GM19395 (cell line): Measurements from ENCODE around the gene SULT1A4.
A peak's percentile ranks its signal among the peaks of the same experiment; 100 is the strongest.
"Not testable (repeated sequence)": the region's sequence is repeated elsewhere in the genome, so short reads cannot be mapped to it uniquely, and the experiment has no call there.

Experiments
- ATAC-seq: cut with Tn5 transposase; IDR thresholded peaks from one replicate; pipeline ENCODE4 v1.9.1; 2021; ENCODE audit warnings: mild to moderate bottlenecking, moderate library complexity; ENCODE audit not compliant: unreplicated experiment

Gene SULT1A4

GRCh38 chr16:29459706-29460646 is at the start of gene SULT1A4:
SULT1A4 (plus strand) TSS chr16:29459913; CDS start chr16:29461386, 1,473 bp downstream.
- not testable (repeated sequence) for ATAC-seq

GRCh38 chr16:29423587-29423986 is 36.1 kb upstream of the SULT1A4 start:
- not testable (repeated sequence) for ATAC-seq

GRCh38 chr16:29425390-29425789 is 34.3 kb upstream of the SULT1A4 start:
- not testable (repeated sequence) for ATAC-seq

DNA sequence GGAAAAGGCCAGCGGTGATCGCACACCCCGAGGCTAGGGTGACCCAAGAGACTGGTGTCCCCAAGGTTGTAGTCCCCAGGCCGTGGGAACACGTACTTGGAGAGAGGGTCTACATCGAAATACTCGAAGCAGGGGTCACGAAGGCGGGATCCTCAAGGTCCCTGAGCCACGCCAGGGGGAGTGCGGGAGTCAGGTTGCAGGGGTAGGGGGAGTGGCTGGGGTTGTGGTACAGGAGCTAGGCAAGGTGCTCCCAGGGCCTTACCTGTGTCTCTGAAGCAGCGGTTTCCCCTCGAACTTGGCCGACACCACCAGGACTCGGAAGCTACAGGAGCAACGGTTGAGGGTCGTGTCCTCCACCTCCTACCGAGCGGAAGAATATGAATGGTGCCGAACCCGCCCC is 6.0 kb upstream of the SULT1A4 start:
- peak; percentile 23 for ATAC-seq

- peak; percentile 84 for ATAC-seq
Measured at GRCh38 chr16:29454269-29454668, 5.4 kb upstream of the SULT1A4 start, which contains the start of the genes BOLA2 and SLX1B. BOLA2 (minus strand) TSS chr16:29454351; CDS start chr16:29454253, 98 bp downstream. SLX1B (plus strand) TSS chr16:29454533.

DNA sequence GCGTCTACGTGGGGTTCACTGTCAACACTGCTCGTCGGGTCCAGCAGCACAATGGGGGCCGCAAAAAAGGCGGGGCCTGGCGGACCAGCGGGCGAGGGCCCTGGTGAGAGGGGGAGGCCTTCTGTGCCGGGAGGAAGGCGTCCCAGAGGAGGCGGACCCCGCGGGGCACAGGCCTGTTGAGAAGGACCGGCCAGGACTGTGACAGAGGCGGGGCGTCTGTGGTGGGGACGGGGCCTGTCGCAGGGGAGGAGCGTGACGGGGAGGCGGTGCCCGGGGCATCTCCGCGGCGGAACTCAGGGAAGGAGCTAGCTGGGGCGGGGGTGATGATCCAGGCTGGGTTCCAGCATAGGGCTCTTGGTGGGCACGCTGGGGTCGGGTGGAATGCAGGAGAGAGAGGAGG is 4.9 kb upstream of the SULT1A4 start:
- ATAC-seq: peak; percentile 54

DNA sequence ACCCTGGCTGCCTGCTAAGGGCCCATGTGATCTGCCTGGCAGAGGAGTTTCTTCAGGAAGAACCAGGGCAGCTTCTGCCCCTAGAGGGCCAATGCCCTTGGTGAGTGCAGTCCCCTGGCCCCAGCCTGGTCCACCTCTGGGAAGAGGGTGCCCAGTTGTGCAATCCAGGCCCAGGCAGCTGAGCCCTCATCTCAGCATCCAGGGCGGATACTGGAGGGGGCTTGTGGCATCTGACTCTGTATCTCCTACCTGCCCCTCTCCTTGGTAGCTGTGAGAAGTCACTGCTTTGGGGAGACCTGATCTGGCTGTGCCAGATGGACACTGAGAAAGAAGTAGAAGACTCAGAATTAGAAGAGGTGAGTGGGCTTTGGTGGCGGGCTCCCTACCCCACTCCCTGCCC is 2.1 kb upstream of the SULT1A4 start:
- not testable (repeated sequence) for ATAC-seq

DNA sequence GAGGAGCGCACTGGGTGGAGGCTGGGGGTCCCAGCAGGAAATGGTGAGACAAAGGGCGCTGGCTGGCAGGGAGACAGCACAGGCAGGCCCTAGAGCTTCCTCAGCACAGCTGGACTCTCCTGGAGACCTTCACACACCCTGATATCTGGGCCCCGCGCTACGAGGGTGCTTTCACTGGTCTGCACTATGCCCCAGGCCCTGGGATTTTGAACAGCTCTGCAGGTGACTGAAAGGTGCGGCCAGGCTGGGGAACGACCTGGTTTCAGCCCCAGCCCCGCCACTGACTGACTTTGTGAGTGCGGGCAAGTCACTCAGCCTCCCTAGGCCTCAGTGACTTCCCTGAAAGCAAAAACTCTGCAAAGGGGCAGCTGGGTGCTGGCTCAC is 926 bp downstream of the SULT1A4 start:
- ATAC-seq: not testable (repeated sequence)

GRCh38 chr16:29465985-29466824 is 6.5 kb downstream of the SULT1A4 start:
- ATAC-seq: not testable (repeated sequence)

DNA sequence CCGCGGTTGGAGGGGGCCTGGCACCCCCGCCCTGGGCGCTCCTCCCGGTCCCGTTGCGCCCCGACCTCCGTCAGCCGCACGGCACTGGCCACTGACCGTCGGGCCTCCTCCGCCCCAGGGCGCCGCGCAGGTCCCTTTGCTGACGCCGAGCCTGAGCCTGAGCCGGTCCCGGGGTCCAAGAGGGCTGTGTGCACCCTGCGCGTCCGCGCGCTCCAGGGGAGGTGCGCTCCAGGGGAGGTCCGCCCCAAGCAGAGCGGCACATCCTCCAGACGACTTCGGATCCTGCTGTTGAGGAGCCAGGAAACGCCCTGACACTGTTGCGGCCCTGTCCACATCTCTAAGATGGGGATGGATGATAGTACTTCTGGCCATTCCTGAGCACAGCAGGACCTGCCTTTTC is 7.2 kb downstream of the SULT1A4 start:
- not testable (repeated sequence) for ATAC-seq

- not testable (repeated sequence) for ATAC-seq
Measured at GRCh38 chr16:29467654-29468366, 8.1 kb downstream of the SULT1A4 start.

- not testable (repeated sequence) for ATAC-seq
Measured at GRCh38 chr16:29469660-29470059, 9.9 kb downstream of the SULT1A4 start.

DNA sequence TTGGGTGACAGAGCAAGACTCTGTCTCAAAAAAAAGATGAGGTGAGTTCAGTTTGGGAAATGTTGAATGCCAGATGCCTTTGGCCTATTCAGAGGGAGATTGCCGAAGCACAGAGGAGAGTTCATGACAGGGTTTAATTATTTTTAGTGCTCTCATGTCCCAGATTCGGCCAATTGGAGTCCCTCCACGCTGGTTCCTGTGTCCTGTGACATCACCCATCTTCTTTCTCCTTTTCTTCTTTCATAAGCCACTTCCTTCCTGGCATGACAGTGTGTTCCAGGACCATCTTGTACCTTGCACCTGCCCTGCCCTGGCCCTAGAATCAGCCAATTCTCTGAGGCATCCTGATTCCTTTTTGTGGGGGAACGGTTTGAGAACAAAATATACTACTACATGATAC is 12.4 kb downstream of the SULT1A4 start:
- not testable (repeated sequence) for ATAC-seq

DNA sequence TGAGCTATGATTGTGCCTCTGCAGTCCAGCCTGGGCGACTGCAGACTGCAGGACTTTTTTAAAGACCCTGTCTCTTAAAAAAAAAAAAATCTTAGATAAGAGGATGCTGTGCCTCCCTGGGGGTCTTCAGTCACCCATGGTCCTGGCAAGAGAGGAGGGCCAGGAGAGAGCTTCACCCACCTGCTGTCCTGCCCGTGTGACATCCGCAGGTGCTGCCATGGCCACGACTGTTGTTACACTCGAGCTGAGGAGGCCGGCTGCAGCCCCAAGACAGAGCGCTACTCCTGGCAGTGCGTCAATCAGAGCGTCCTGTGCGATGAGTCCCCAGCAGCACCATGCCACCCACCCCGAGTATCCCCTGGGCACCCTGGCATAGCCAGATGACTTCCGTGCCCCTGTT is 22.6 kb downstream of the SULT1A4 start:
- not testable (repeated sequence) for ATAC-seq

DNA sequence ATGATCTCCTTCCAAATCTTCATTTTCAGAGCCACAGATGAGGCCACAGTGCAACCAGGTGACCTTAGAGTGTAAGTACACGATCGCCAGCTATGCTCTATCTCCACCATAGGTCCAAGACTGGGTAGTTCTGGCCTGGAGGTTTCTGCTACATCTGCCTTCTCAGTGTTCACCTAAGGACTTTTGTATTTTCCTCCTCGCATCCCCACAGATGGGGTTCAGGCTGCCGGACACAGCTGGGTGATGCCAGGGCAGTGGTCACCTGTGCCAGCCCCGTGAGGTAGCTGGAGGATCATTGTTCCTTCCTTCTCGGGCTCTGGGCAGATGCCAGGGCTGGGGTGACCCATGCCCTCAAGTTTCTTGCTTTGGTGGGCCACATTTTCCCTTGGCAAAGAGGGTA is 46.6 kb downstream of the SULT1A4 start, which contains the start of gene NPIPB12:
TSS of gene NPIPB12 (minus strand) at position 101 of the 400 bp plus-strand sequence.
- ATAC-seq: not testable (repeated sequence)
